Suprapubic skin (tissue), 3 donors: ENCODE results near the gene RTCA.

Source experiments
- CTCF ChIP-seq, 2 donors: fragments of 200-600 bp in 1 of 2; fragments of 450-650 bp in 1 of 2; sonication (generic) in 1 of 2; IDR thresholded peaks; one replicate each; pipeline ENCODE4 v1.5.1; 2016 to 2019; ENCODE audit warnings: antibody characterized with exemption in 2 of 2, mild to moderate bottlenecking in 1 of 2, moderate library complexity in 1 of 2
- EP300 ChIP-seq: sonication (generic); formaldehyde crosslinking; IDR thresholded peaks from one replicate; pipeline ENCODE4 v1.6.1; 2017; ENCODE audit warnings: antibody characterized with exemption
- POLR2A ChIP-seq, 2 donors: fragments of 450-650 bp; IDR thresholded peaks; one replicate each; pipeline ENCODE4 v1.6.1; 2017; ENCODE audit warnings: antibody characterized with exemption in 2 of 2, mild to moderate bottlenecking in 2 of 2, moderate library complexity in 2 of 2

- no peak for TF ChIP-seq POLR2A (IDR thresholded peaks at IDR 0.05)
- no peak for TF ChIP-seq CTCF (IDR thresholded peaks at IDR 0.05)
- no peak for TF ChIP-seq EP300
Measured at GRCh38 chr1:100232156-100232555, 33.9 kb upstream of the RTCA start.
